T-helper 1 cell (primary cell): ENCODE results near the gene PCDHGB7.
"Not testable (repeated sequence)": the region's sequence is repeated elsewhere in the genome, so short reads cannot be mapped to it uniquely, and the experiment has no call there.

Source experiments
- DNase-seq, 5 donors: peaks; one replicate each; pipeline ENCODE4 v3.0.0-alpha.2; 2012 to 2020

The PCDHGB7 gene

GRCh38 chr5:141430332-141431113 is 13.0 kb downstream of the PCDHGB7 start, which contains the start of gene PCDHGA12:
Gene PCDHGA12 (plus strand): TSS chr5:141430507. CDS start chr5:141430760, 253 bp downstream.
- DNase-seq = peak in 1 of 5 donors; percentile 43

GRCh38 chr5:141431286-141431685 is 13.8 kb downstream of the PCDHGB7 start:
- no peak for DNase-seq

- not testable (repeated sequence) for DNase-seq
Measured at GRCh38 chr5:141432308-141432707, 14.8 kb downstream of the PCDHGB7 start.

- not testable (repeated sequence) for DNase-seq
Measured at GRCh38 chr5:141432726-141433125, 15.2 kb downstream of the PCDHGB7 start.

- DNase-seq = no peak
Measured at GRCh38 chr5:141434006-141434405, 16.5 kb downstream of the PCDHGB7 start.

GRCh38 chr5:141437221-141437620 is 19.7 kb downstream of the PCDHGB7 start:
- DNase-seq = no peak

GRCh38 chr5:141439411-141440141 is 22.1 kb downstream of the PCDHGB7 start:
- DNase-seq = no peak

GRCh38 chr5:141440341-141440740 is 22.9 kb downstream of the PCDHGB7 start:
- no peak for DNase-seq

- DNase-seq = no peak
Measured at GRCh38 chr5:141441571-141442170, 24.2 kb downstream of the PCDHGB7 start.

GRCh38 chr5:141465351-141465750 is 47.9 kb downstream of the PCDHGB7 start:
- DNase-seq = no peak
